ENCODE measurements around the gene DPM2. TPM values are rescaled to one million over a fixed set of nuclear protein-coding genes. Genes with fewer than 3 reads are reported as not detected.
A peak's percentile ranks its signal among the peaks of the same experiment; 100 is the strongest.

DPM2 gene
- total and polyA plus RNA-seq, 8 donors, result 1.7 to 98.2 (median 35.3) TPM

- Histone ChIP-seq H3K9me3 (no peaks in the 10 kb centered on the region), H3K27me3 (no peaks in the 10 kb centered on the region), H3K4me1 (peaks cover 10 to 55% (median 34%) of the 10 kb centered on the region in 4 donors), H3K36me3 (peaks cover 44 to 92% (median 73%) of the 10 kb centered on the region in 4 donors), H3K4me3 (no peak overlapping the region), H3K27ac (peak overlapping the region in 3 of 5 donors; percentile 9 to 46 (median 40))
- WGBS, 5 donors, result 27 to 45% (median 36%) methylated on average over 6 to 13 of the region's 13 CpGs
- TF ChIP-seq EP300 (IDR thresholded peaks at IDR 0.05) (no peak), CTCF (IDR thresholded peaks at IDR 0.05) (peak in 5 of 7 experiments; percentile 90 to 93 (median 92)), POLR2AphosphoS5 (IDR thresholded peaks at IDR 0.05) (peak in 1 of 3 donors; percentile 66)
- DNase-seq, result peak; percentile 87 to 93
- intact Hi-C loops (cut with DNase I; ENCODE audit: low total_unique reads), result loop anchor here (5.0 kb wide), 1 partner anchor 94 kb away; no protein-coding TSS in a partner anchor
Measured at GRCh38 chr9:127943731-127944144, 6.1 kb upstream of the DPM2 start.

- TF ChIP-seq CTCF (IDR thresholded peaks at IDR 0.05), result peak in 1 of 7 experiments; percentile 77
- TF ChIP-seq POLR2A (IDR thresholded peaks at IDR 0.05), result no peak
- peaks cover 44 to 86% (median 67%) of the 10 kb centered on the region in 4 donors for H3K36me3 ChIP-seq
- peak overlapping the region in 2 of 5 donors; percentile 9 to 40 for H3K27ac ChIP-seq
- 76 to 85% (median 81%) methylated on average over 13 to 14 of the region's 14 CpGs for WGBS, 5 donors
- no peaks in the 10 kb centered on the region for H3K9me3 ChIP-seq
- no peak overlapping the region for H3K4me3 ChIP-seq
- no peak for DNase-seq
- intact Hi-C loops (cut with DNase I; ENCODE audit: low total_unique reads), result loop anchor here (5.0 kb wide), 1 partner anchor 94 kb away; no protein-coding TSS in a partner anchor
- no peaks in the 10 kb centered on the region for H3K27me3 ChIP-seq
- H3K4me1 ChIP-seq, result peaks cover 16 to 61% (median 36%) of the 10 kb centered on the region in 4 donors
Measured at GRCh38 chr9:127943011-127943662, 5.5 kb upstream of the DPM2 start.

- Histone ChIP-seq H3K36me3 (peaks cover 44 to 78% (median 60%) of the 10 kb centered on the region in 4 donors), H3K4me3 (no peak overlapping the region), H3K27me3 (no peaks in the 10 kb centered on the region), H3K27ac (peak overlapping the region in 3 of 5 donors; percentile 4 to 26 (median 13)), H3K9me3 (no peaks in the 10 kb centered on the region), H3K4me1 (peaks cover 19 to 66% (median 40%) of the 10 kb centered on the region in 4 donors)
- peak; percentile 73 to 90 for DNase-seq
- intact Hi-C loops (cut with DNase I; ENCODE audit: low total_unique reads), result loop anchor here (5.0 kb wide), 1 partner anchor 95 kb away; no protein-coding TSS in a partner anchor
- WGBS, 5 donors, result 51 to 64% (median 57%) methylated on average over 14 to 18 of the region's 18 CpGs
- TF ChIP-seq POLR2AphosphoS5 (IDR thresholded peaks at IDR 0.05), result peak in 1 of 3 donors; percentile 39
- no peak for TF ChIP-seq EP300 (IDR thresholded peaks at IDR 0.05)
- peak in 5 of 7 experiments; percentile 79 to 92 (median 87) for TF ChIP-seq CTCF (IDR thresholded peaks at IDR 0.05)
Measured at GRCh38 chr9:127942216-127943010, 4.8 kb upstream of the DPM2 start.

GRCh38 chr9:127941961-127942215 lies 4.2 kb upstream of the DPM2 start:
- H3K4me1 ChIP-seq, result peaks cover 22 to 70% (median 44%) of the 10 kb centered on the region in 4 donors
- H3K27ac ChIP-seq, result peak overlapping the region in 2 of 5 donors; percentile 4 to 13
- 50 to 74% (median 62%) methylated on average over 3 of the region's 3 CpGs for WGBS, 5 donors
- TF ChIP-seq CTCF (IDR thresholded peaks at IDR 0.05), result no peak
- no peak for TF ChIP-seq POLR2A (IDR thresholded peaks at IDR 0.05)
- no peak for TF ChIP-seq POLR2AphosphoS5 (IDR thresholded peaks at IDR 0.05)
- TF ChIP-seq EP300 (IDR thresholded peaks at IDR 0.05), result no peak
- no peak for DNase-seq
- intact Hi-C loops (cut with DNase I; ENCODE audit: low total_unique reads), result loop anchor here (5.0 kb wide), 1 partner anchor 95 kb away; no protein-coding TSS in a partner anchor
- H3K36me3 ChIP-seq, result peaks cover 44 to 73% (median 57%) of the 10 kb centered on the region in 4 donors
- H3K9me3 ChIP-seq, result no peaks in the 10 kb centered on the region
- no peaks in the 10 kb centered on the region for H3K27me3 ChIP-seq
- H3K4me3 ChIP-seq, result no peak overlapping the region
